ENCODE data around the gene HOXC10.

Gene HOXC10

DNA sequence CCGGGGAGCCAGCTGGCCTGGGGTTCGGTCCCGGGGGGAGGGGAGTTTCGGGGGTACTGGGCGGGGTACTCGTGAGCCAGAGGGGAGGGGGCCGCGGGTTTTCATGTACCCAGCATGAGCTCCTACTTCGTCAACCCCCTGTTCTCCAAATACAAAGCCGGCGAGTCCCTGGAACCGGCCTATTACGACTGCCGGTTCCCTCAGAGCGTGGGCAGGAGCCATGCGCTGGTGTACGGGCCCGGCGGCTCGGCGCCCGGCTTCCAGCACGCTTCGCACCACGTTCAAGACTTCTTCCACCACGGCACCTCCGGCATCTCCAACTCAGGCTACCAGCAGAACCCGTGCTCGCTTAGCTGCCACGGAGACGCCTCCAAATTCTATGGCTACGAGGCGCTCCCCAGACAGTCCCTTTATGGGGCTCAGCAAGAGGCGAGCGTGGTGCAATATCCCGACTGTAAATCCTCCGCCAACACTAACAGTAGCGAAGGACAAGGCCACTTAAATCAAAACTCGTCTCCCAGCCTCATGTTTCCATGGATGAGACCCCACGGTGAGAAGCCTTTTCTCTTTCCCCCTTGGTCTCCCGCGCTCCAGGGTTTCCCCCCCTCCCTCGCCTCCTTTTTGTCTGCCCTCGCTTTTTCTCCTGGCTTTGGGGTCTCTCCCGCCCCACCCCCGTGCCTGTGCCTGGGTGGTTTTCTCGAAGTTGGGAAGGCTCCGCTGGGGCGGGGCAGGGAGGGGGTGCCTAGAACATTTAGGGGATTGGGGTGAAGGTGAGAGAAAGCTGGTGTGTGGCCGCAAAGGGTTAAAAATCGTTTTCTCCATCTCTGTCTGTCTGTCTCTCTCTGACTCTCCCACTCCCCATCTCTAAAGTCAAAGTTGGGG lies 24.5 kb downstream of the HOXC10 start:
- H3K4me3 ChIP-seq, result peak overlapping the region; percentile 88
- no peaks in the 10 kb centered on the region for H3K36me3 ChIP-seq (ENCODE audit: insufficient read depth, low read length)
- H3K27ac ChIP-seq, result no peak overlapping the region; the same call in 1 of the 2 replicates
- DNase-seq (ENCODE audit: low read depth, low spot score), result no peak
- TF ChIP-seq POLR2AphosphoS5 (IDR thresholded peaks at IDR 0.05; ENCODE audit: borderline replicate concordance, low read depth, low read length) (no peak), EZH2 (IDR thresholded peaks at IDR 0.05) (no peak), FOXP2 (optimal IDR thresholded peaks at IDR 0.05; ENCODE audit: control extremely low read depth, extremely low read length, insufficient read depth) (no peak)
- H3K9me3 ChIP-seq (ENCODE audit: low read depth, low read length), result no peaks in the 10 kb centered on the region
- H3K9ac ChIP-seq (ENCODE audit: insufficient read length), result peak overlapping the region; percentile 82

DNA sequence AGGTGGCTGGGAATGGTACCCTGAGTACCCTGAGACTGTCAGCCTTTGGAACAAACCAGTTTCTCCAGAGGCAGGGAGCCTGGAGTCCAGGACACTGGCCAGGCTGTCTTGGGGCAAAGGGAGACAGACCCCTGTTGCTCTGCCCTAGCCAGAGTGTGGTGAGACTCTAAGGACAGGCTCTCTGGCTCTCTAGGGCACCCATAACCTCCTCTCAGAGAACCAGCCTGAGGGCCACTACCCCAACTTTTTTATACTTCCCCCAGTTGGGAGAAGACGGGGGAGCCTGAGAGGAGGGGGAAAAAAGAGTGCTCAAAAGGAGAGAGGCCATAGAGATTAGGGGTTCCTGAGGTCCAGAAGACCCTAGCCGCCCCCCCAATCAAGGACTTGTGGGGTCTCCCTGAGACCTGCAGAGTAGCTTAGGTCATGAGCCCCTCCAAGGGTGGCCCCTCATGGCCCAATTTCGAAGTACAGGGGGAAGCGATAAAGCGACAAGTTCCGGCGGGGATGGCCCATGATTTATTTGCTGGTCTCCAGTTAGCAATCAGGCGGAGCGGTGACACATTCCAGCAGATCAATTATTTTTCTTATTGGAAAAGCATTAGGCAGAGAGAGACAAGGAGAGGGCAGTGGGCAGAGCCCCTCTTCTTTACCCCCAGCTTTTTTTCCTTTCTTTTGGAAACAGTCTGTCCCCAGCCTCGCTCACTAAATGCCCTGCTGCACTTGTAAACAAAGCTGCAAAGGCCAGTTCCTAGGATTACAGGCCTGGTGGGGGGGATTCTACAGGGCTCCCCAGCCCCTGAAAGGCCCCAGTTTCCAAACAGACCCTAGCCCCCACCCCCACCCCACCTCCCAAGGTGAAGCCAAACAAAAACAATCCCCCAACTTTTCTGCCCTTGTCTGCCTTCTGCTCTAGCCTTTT lies 25.4 kb downstream of the HOXC10 start:
- H3K27ac ChIP-seq, result peak overlapping the region; percentile 46; the same call in 1 of the 2 replicates
- H3K9me3 ChIP-seq (ENCODE audit: low read depth, low read length), result no peaks in the 10 kb centered on the region
- TF ChIP-seq FOXP2 (optimal IDR thresholded peaks at IDR 0.05; ENCODE audit: control extremely low read depth, extremely low read length, insufficient read depth) (no peak), POLR2AphosphoS5 (IDR thresholded peaks at IDR 0.05; ENCODE audit: borderline replicate concordance, low read depth, low read length) (no peak), EZH2 (IDR thresholded peaks at IDR 0.05) (no peak)
- H3K4me3 ChIP-seq, result peak overlapping the region; percentile 88
- no peaks in the 10 kb centered on the region for H3K36me3 ChIP-seq (ENCODE audit: insufficient read depth, low read length)
- no peak for DNase-seq (ENCODE audit: low read depth, low spot score)
- peak overlapping the region; percentile 82 for H3K9ac ChIP-seq (ENCODE audit: insufficient read length)

DNA sequence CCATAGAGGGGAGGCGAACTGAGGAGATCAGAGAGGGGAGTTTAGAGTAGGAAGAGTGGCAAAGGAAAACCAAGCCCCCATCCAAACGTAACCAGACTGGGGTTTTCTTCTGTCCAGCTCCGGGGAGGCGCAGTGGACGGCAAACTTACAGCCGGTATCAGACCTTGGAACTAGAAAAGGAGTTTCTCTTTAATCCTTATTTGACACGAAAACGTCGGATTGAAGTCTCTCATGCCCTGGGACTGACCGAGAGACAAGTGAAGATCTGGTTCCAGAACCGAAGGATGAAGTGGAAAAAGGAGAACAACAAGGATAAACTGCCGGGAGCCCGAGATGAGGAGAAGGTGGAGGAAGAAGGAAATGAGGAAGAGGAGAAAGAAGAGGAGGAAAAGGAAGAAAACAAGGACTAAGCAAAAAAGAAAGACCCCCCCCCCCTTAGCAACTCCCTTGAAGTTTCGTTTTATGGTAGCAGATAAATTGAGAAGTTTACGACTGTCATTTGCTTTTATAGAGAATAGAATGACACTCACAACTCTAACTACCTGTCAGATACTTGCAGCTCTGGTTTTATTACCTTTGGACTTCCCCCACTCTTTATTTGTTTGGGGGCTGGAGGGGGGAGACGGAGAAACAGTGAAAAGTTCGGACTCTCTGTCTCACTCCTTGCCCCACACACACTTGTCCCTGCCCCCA lies 26.2 kb downstream of the HOXC10 start:
- Histone ChIP-seq H3K27ac (peak overlapping the region; percentile 46; the same call in 1 of the 2 replicates), H3K36me3 (ENCODE audit: insufficient read depth, low read length) (no peaks in the 10 kb centered on the region), H3K9ac (ENCODE audit: insufficient read length) (peak overlapping the region; percentile 28), H3K4me3 (peak overlapping the region; percentile 88; the same call in 1 of the 2 replicates), H3K9me3 (ENCODE audit: low read depth, low read length) (no peaks in the 10 kb centered on the region)
- no peak for DNase-seq (ENCODE audit: low read depth, low spot score)
- no peak for TF ChIP-seq FOXP2 (optimal IDR thresholded peaks at IDR 0.05; ENCODE audit: control extremely low read depth, extremely low read length, insufficient read depth)
- TF ChIP-seq EZH2 (IDR thresholded peaks at IDR 0.05), result no peak
- no peak for TF ChIP-seq POLR2AphosphoS5 (IDR thresholded peaks at IDR 0.05; ENCODE audit: borderline replicate concordance, low read depth, low read length)

DNA sequence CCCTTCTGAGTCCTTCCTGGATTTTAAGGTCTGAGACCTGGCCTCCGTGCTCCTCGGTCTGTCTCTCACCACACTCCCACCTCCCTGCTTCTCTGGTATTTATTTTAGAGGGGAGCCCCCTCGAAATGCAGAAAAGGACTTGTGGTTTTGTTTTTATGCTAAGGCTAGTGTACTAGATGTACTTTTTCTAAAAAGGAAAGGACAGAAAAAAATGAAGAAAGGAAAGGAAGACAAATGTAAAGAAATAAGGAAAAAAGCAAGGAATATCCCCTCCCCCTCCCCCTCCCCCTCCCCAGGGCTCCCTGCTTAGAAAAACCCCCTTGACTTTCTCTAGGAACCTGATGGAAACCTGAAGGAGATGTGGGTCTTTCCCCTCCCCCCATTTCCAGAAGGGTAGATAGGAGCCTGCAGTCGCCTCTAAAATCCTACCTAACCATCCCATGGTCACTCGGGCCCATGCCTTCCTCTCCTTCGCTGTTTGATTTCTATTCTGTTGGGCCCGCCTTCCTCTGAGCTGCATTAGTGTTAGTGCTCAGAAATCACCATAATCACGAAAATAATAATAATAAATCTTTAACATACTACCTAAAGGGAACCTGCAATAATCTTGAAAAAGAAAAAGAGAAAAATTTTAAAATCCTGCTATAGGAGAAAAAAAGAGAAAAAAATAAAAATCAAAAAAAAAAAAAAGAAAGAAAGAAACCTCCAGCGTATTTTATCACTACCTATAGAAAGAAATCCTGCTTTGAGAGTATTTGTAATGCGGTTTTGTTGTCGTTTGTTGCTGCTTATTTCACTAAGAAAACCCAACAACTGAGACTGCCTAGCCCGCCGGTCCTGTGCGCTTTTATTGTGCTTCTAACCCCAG lies 27.0 kb downstream of the HOXC10 start:
- Histone ChIP-seq H3K27ac (peak overlapping the region; percentile 76), H3K9me3 (ENCODE audit: low read depth, low read length) (no peaks in the 10 kb centered on the region), H3K9ac (ENCODE audit: insufficient read length) (no peak overlapping the region), H3K36me3 (ENCODE audit: insufficient read depth, low read length) (no peaks in the 10 kb centered on the region), H3K4me3 (no peak overlapping the region)
- TF ChIP-seq FOXP2 (optimal IDR thresholded peaks at IDR 0.05; ENCODE audit: control extremely low read depth, extremely low read length, insufficient read depth) (no peak), POLR2AphosphoS5 (IDR thresholded peaks at IDR 0.05; ENCODE audit: borderline replicate concordance, low read depth, low read length) (no peak), EZH2 (IDR thresholded peaks at IDR 0.05) (no peak)
- DNase-seq (ENCODE audit: low read depth, low spot score), result no peak

DNA sequence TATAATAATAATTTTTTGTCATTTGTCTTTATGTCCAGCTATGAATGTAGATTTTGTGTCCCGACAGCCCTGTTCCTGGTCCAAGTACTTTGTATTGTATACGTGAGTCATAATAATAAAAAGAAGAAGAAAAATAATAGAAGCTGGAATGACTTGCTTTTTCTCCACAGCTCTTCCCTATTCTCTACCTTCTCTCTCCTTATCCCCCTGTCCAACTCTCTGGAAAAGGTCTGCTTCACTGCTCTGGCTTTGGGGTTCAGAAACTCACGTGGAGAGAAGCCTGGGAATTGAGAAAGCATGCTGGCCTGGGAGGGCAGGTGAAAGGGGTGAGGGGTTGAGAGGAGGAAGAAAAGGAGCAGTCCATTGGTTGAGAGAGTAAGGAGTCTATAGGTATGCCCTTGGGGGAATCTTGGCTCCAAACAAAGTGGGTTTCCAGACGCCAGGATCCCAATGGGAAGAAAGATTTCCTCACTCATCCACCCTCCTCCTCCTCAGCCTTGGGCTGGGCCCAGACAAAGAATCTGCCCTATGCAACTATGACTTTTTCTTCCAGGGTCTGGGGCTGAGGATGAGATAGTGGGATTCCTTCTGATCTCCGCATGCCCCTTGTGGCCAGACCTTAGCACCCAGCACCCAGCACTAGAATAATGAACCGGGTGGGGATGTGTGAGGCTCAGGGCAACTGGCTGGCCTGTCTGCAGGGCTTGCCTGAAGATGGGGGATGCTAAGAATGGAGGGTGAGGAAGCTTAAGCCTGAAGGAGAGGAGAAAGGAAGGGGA lies 27.9 kb downstream of the HOXC10 start:
- no peaks in the 10 kb centered on the region for H3K36me3 ChIP-seq (ENCODE audit: insufficient read depth, low read length)
- no peak overlapping the region for H3K4me3 ChIP-seq
- no peak for DNase-seq (ENCODE audit: low read depth, low spot score)
- no peak overlapping the region for H3K9ac ChIP-seq (ENCODE audit: insufficient read length)
- H3K9me3 ChIP-seq (ENCODE audit: low read depth, low read length), result no peaks in the 10 kb centered on the region
- no peak for TF ChIP-seq POLR2AphosphoS5 (IDR thresholded peaks at IDR 0.05; ENCODE audit: borderline replicate concordance, low read depth, low read length)
- TF ChIP-seq EZH2 (IDR thresholded peaks at IDR 0.05), result no peak
- no peak for TF ChIP-seq FOXP2 (optimal IDR thresholded peaks at IDR 0.05; ENCODE audit: control extremely low read depth, extremely low read length, insufficient read depth)
- H3K27ac ChIP-seq, result peak overlapping the region; percentile 76

DNA sequence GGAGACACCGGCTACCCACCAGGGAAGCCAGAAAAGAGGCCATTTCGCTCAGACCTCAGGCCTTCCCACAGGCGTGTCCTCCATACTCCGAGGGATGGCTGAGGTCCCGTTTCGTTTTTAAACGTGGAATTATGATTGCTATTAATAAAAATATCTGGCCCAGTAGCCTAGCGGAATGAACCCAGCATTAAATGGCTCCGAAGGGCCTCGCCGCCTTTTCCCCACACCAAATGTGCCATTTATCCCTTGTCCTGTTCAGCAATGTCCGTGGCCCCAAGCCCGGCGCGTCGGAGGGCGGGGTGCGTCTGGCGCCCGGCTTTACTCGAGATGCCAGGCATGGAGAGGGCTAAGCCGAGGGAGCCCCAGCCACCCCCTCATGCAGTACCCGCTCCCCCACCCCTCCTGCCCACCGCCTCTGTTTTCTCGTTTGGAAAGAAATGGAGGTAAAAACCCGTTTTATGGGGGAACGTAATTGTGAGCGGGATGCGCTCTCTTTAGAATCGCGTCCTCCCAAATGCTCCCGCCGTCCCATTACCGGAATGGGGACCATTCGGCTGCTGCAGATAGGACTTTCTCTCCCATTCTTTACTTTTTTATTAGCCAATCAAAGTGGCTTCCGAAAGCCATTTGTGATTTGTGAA lies 29.6 kb downstream of the HOXC10 start:
- Histone ChIP-seq H3K36me3 (ENCODE audit: insufficient read depth, low read length) (no peaks in the 10 kb centered on the region), H3K9me3 (ENCODE audit: low read depth, low read length) (no peaks in the 10 kb centered on the region), H3K27ac (peak overlapping the region; percentile 77), H3K9ac (ENCODE audit: insufficient read length) (no peak overlapping the region), H3K4me3 (no peak overlapping the region)
- TF ChIP-seq POLR2AphosphoS5 (IDR thresholded peaks at IDR 0.05; ENCODE audit: borderline replicate concordance, low read depth, low read length) (no peak), EZH2 (IDR thresholded peaks at IDR 0.05) (no peak), FOXP2 (optimal IDR thresholded peaks at IDR 0.05; ENCODE audit: control extremely low read depth, extremely low read length, insufficient read depth) (no peak)
- no peak for DNase-seq (ENCODE audit: low read depth, low spot score)

Data from SK-N-MC (cell line).